ENCODE data around the gene CBX5. TPM values are rescaled to one million over a fixed set of nuclear protein-coding genes. Genes with fewer than 3 reads are reported as not detected.

The CBX5 gene
- total RNA-seq, 2 experiments from 2014 or later = 38.8 to 38.9 TPM

DNA sequence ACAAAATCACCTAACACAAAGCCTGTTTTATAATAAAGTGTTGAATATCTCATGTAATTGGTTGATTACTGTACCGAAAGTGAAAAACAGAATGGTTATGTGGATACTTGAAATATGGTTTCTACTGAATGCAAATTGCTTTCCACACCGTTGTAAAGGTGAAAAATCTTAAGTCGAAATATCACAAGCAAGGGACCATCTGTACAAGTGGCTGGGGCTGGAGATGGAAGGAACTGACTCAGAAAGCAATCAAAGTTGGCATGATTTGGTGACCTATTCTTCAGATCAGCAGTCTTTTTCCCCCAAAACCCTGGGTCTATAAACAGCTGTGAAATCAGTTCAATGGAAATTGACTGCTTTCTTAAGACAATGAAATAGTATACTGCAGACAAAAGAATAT is 3.6 kb downstream of the CBX5 start:
- peak overlapping the region; percentile 60 for H3K4me3 Mint-ChIP-seq
- no peak overlapping the region for H3K4me3 ChIP-seq (ENCODE audit: low read length)
- H3K36me3 Mint-ChIP-seq (ENCODE audit: low read depth) = peaks cover 30% of the 10 kb centered on the region
- H3K27me3 Mint-ChIP-seq = no peaks in the 10 kb centered on the region
- no peaks in the 10 kb centered on the region for H3K9me3 Mint-ChIP-seq
- no peak for DNase-seq
- TF ChIP-seq, protein P1, sequence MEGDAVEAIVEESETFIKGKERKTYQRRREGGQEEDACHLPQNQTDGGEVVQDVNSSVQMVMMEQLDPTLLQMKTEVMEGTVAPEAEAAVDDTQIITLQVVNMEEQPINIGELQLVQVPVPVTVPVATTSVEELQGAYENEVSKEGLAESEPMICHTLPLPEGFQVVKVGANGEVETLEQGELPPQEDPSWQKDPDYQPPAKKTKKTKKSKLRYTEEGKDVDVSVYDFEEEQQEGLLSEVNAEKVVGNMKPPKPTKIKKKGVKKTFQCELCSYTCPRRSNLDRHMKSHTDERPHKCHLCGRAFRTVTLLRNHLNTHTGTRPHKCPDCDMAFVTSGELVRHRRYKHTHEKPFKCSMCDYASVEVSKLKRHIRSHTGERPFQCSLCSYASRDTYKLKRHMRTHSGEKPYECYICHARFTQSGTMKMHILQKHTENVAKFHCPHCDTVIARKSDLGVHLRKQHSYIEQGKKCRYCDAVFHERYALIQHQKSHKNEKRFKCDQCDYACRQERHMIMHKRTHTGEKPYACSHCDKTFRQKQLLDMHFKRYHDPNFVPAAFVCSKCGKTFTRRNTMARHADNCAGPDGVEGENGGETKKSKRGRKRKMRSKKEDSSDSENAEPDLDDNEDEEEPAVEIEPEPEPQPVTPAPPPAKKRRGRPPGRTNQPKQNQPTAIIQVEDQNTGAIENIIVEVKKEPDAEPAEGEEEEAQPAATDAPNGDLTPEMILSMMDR (IDR thresholded peaks at IDR 0.05) = no peak
- intact Hi-C loops (cut with DNase I, micrococcal nuclease) = loop anchor here in 1 of 2 experiments (5.0 kb wide), 1 partner anchor 54 kb away; no protein-coding TSS in a partner anchor
- no peak for ATAC-seq (ENCODE audit: poor library complexity)
- peaks cover 57% of the 10 kb centered on the region for H3K4me1 Mint-ChIP-seq (ENCODE audit: low read depth)
- H3K27me3 ChIP-seq (ENCODE audit: control insufficient read depth in 1 of 2, insufficient read depth in 2 of 2, low read length in 2 of 2) = no peaks in the 10 kb centered on the region
- H3K4me1 ChIP-seq (ENCODE audit: insufficient read depth, low read length) = peaks cover 27% of the 10 kb centered on the region
- no peak overlapping the region for H3K27ac ChIP-seq (ENCODE audit: low read depth in 1 of 2, low read length in 2 of 2)
- ChIA-PET POLR2A (interaction anchor here (1.0 kb wide), 1 partner anchor 11 kb away, joined by 4 read pairs; no protein-coding TSS in a partner anchor), CTCF (interaction anchor here (1.0 to 1.2 kb wide), 2 partner anchors 25 to 49 kb away, joined by 3 read pairs; partner anchors contain the start of gene COPZ1)
- H3K36me3 ChIP-seq (ENCODE audit: insufficient read depth, low read length) = peaks cover 18% of the 10 kb centered on the region
- H3K9me3 ChIP-seq (ENCODE audit: control insufficient read depth in 1 of 2, insufficient read depth in 1 of 2, low read length in 2 of 2) = no peaks in the 10 kb centered on the region
- peak overlapping the region; percentile 67 for H3K27ac Mint-ChIP-seq

DNA sequence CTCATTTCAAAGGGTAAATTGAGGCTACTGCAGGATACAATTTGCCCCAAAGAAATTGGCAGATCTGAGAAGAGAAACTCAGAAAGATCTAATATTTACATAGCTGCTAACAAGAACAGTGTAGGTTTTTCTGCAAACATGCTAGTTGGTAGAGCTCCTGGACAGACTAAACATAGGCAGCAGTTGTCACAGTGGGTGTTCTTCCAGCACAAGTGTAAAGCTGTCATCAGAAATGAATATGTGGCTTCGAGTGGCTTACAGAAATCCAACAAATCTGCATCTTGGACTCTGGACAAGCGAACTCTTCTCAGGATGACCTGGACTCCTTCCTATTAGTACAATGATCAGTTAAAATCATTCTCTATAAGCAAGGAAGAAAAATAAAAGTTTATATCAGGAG is 5.9 kb downstream of the CBX5 start:
- H3K27ac Mint-ChIP-seq = peak overlapping the region; percentile 62
- TF ChIP-seq, protein P1 (IDR thresholded peaks at IDR 0.05) = no peak
- H3K9me3 Mint-ChIP-seq = no peaks in the 10 kb centered on the region
- CTCF ChIA-PET = no interaction called here
- no peak overlapping the region for H3K27ac ChIP-seq (ENCODE audit: low read depth in 1 of 2, low read length in 2 of 2)
- no peaks in the 10 kb centered on the region for H3K27me3 ChIP-seq (ENCODE audit: control insufficient read depth in 1 of 2, insufficient read depth in 2 of 2, low read length in 2 of 2)
- DNase-seq (no peak), ATAC-seq (ENCODE audit: poor library complexity) (no peak)
- no peaks in the 10 kb centered on the region for H3K27me3 Mint-ChIP-seq
- POLR2A ChIA-PET = interaction anchor here (1.9 kb wide), 1 partner anchor 11 kb away, joined by 4 read pairs; no protein-coding TSS in a partner anchor
- peaks cover 22% of the 10 kb centered on the region for H3K4me1 ChIP-seq (ENCODE audit: insufficient read depth, low read length)
- H3K4me3 Mint-ChIP-seq = no peak overlapping the region
- H3K9me3 ChIP-seq (ENCODE audit: control insufficient read depth in 1 of 2, insufficient read depth in 1 of 2, low read length in 2 of 2) = no peaks in the 10 kb centered on the region
- H3K36me3 ChIP-seq (ENCODE audit: insufficient read depth, low read length) = peaks cover 14% of the 10 kb centered on the region
- peaks cover 68% of the 10 kb centered on the region for H3K4me1 Mint-ChIP-seq (ENCODE audit: low read depth)
- no peak overlapping the region for H3K4me3 ChIP-seq (ENCODE audit: low read length)
- intact Hi-C loops (cut with DNase I, micrococcal nuclease) = no loop called here
- H3K36me3 Mint-ChIP-seq (ENCODE audit: low read depth) = peaks cover 30% of the 10 kb centered on the region

DNA sequence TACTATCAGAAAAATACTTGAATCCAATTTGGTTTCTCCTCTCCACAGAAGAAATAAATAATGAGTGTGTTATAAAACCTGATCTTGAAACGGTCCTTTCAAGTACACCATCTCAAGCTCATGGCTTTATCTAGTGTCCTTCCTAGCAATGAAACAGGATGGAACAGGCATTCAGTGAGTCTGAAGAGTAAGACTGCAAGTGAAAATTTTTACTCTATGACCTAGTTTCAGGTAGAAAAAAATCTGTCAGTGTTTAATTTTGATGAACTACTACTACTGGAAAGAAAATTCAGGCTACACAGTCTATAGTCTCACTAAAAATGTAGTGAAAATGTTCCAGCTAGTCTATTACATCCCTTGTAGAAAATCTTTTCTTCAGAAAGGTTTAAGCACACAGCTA is 7.7 kb downstream of the CBX5 start:
- DNase-seq = no peak
- peaks cover 30% of the 10 kb centered on the region for H3K36me3 Mint-ChIP-seq (ENCODE audit: low read depth)
- CTCF ChIA-PET = interaction anchor here (1.2 to 1.3 kb wide), 2 partner anchors 18 to 20 kb away, joined by 3 to 4 read pairs; no protein-coding TSS in a partner anchor
- Histone ChIP-seq H3K27me3 (ENCODE audit: control insufficient read depth in 1 of 2, insufficient read depth in 2 of 2, low read length in 2 of 2) (no peaks in the 10 kb centered on the region), H3K4me3 (ENCODE audit: low read length) (no peak overlapping the region), H3K27ac (ENCODE audit: low read depth in 1 of 2, low read length in 2 of 2) (no peak overlapping the region), H3K4me1 (ENCODE audit: insufficient read depth, low read length) (peaks cover 12% of the 10 kb centered on the region), H3K36me3 (ENCODE audit: insufficient read depth, low read length) (peaks cover 10% of the 10 kb centered on the region), H3K9me3 (ENCODE audit: control insufficient read depth in 1 of 2, insufficient read depth in 1 of 2, low read length in 2 of 2) (no peaks in the 10 kb centered on the region)
- ATAC-seq (ENCODE audit: poor library complexity) = no peak
- TF ChIP-seq, protein P1 (IDR thresholded peaks at IDR 0.05) = no peak
- H3K4me3 Mint-ChIP-seq = no peak overlapping the region
- intact Hi-C loops (cut with DNase I, micrococcal nuclease) = no loop called here
- POLR2A ChIA-PET = interaction anchor here (1.2 to 1.9 kb wide), 2 partner anchors 8 to 9 kb away, joined by 4 read pairs; partner anchors contain the start of gene HNRNPA1
- H3K27ac Mint-ChIP-seq = peak overlapping the region; percentile 62
- H3K9me3 Mint-ChIP-seq = no peaks in the 10 kb centered on the region
- no peaks in the 10 kb centered on the region for H3K27me3 Mint-ChIP-seq
- peaks cover 54% of the 10 kb centered on the region for H3K4me1 Mint-ChIP-seq (ENCODE audit: low read depth)
